Activated T-cell treated with anti-CD3 and anti-CD28 coated beads for 48 hours (primary cell): Measurements from ENCODE around the gene MYOD1.

ENCODE experiments used
- DNase-seq: peaks from one replicate; pipeline ENCODE4 v3.0.0-alpha.2; 2020; ENCODE audit warnings: low read depth

Gene MYOD1

DNA sequence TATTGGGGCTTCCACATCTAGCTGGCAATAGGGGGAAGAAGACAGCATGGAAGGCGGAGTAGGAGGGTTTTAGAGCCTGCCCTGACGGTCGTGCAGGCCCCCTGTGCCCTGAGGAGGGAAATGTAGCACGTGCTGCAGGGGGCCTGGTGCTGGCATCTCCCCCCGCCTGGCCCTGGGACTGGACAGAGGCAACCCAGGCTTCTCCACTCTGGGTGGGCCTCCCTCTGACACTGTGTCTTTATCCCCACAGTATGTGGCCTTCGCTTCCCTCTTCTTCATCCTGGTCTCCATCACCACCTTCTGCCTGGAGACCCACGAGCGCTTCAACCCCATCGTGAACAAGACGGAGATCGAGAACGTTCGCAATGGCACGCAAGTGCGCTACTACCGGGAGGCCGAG, 52.0 kb downstream of the MYOD1 start:
- DNase-seq: no peak
